AG10803 (cell line): ENCODE results near the gene PIGW.

Experiments
- DNase-seq: peaks from one replicate; pipeline ENCODE4 v3.0.0; 2010; ENCODE audit warnings: low read depth
- H3K4me3 ChIP-seq: 2 replicates; pipeline ENCODE4 v1.5.1; 2011; ENCODE audit warnings: mild to moderate bottlenecking, low read length, control low read depth
- TF ChIP-seq, protein P1 (sequence below): conservative IDR thresholded peaks from 2 replicates; pipeline ENCODE4 v1.5.1; 2011; ENCODE audit warnings: mild to moderate bottlenecking, low read length, control low read depth, inconsistent platforms

PIGW gene

DNA sequence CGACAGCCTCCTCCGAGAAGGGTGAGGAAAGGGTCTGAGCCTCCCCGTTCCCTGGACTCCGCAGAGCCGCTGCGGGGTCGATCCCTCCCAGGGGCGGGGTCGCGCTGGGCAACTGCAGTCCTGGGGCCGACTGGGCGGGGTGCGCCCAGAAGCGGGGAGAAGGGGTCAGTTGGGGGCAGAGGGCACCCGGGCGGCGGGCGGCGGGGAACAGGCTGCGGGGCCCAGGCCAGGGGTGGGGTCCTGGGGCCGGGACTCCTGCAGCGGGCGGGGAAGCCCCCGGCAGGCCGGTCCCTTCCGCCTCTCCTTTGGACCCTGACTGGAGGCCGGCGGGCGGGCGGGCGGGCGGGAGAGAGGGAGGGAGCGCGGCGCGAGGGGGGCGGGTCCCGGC lies 10.3 kb downstream of the PIGW start:
- peak overlapping the region; percentile 97 for H3K4me3 ChIP-seq
- no peak for DNase-seq
- TF ChIP-seq, protein P1, sequence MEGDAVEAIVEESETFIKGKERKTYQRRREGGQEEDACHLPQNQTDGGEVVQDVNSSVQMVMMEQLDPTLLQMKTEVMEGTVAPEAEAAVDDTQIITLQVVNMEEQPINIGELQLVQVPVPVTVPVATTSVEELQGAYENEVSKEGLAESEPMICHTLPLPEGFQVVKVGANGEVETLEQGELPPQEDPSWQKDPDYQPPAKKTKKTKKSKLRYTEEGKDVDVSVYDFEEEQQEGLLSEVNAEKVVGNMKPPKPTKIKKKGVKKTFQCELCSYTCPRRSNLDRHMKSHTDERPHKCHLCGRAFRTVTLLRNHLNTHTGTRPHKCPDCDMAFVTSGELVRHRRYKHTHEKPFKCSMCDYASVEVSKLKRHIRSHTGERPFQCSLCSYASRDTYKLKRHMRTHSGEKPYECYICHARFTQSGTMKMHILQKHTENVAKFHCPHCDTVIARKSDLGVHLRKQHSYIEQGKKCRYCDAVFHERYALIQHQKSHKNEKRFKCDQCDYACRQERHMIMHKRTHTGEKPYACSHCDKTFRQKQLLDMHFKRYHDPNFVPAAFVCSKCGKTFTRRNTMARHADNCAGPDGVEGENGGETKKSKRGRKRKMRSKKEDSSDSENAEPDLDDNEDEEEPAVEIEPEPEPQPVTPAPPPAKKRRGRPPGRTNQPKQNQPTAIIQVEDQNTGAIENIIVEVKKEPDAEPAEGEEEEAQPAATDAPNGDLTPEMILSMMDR, result no peak

DNA sequence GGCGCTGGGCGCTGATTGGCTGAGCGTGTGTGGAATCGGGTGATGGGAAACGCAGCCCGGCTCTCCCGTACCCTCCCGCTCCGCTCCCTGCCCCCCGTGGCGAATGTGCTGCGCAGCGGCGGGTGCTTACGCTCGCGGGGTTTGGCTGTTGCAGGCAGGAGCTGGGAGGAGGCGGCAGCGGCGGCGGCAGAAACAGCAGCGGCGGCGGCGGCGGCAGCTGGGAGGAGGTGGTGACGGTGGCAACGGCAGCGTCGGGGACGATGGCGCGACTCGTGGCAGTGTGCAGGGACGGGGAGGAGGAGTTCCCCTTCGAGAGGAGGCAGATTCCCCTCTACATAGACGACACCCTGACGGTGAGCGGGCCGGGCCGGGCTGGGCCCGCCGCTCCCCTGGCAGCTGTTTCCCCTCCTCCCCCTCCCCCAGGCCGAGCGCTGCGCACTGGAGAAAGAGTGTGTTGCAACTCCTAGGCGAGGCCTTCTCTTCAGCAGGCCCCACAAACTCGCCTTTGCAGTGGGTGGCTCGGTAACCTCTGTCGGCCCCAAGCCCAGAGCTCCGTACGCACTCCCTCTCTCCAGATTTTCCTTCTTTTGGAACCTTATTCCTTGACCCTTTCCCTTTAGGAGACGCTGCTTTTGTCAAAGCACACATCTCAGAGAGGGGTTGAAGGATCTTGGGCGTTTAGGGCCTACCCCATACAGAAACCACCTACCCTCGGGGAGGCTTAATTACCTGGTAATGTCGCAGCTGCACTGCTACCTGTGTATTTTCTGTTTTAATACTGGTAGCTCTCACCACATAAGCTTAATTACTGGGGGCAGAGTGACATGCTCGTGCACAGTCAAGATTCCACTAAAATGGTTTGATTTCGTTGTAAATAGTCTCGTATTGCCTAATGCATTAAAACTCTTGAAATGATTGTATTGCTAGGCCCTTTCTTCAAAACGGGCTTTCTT lies 11.0 kb downstream of the PIGW start:
- TF ChIP-seq, protein P1, result no peak
- peak overlapping the region; percentile 71 for H3K4me3 ChIP-seq
- peak; percentile 98 for DNase-seq

DNA sequence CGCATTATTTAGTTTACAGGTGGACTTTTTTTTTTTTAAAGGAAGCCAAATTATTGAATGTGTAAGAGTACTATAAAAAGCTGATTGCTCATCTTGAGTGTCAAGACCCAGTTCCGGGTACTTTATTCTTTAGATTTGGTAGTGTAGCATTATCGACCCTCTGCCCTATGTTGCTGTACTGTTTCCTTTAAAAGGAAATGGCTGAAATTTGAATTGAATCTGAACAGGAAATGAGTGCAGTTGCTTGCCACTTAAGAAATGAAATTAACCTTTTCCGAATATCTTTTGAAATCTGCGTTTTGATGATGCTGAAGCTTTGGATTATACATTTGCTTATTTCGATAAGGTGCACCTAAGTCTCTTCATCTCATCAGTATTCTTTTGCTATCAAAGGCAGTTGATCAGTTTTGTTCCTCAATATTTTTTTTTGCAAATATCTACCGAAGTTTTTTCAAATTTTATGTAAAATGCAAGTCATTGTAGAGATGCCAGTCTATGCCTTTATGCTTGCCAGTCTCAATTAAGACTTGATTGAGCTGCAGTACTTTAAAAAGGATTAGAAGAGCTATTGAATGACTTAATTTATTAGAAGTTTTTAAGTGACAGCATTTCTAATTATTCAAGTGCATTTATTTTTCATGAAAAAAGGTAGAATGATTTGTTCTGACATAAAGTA lies 11.8 kb downstream of the PIGW start:
- TF ChIP-seq, protein P1, result no peak
- H3K4me3 ChIP-seq, result peak overlapping the region; percentile 71
- no peak for DNase-seq

DNA sequence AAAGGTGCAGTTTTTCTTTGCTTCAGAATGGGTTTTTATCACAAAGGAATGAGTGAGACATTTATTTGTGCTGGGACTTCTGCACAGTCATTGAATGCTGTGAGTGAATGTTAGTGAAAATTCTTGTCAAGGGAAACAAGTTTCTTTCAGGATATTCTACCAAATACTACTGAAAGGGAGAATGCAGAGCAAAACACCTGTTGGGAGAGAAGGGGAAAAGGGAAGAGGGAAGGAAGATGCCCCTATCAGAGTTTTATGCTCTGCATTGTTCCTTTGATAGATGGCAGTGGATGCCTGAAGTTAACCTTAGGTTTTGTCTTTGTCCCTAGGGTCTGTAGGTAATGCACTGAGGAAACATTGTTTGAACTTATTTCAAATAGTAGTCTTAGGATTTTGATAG lies 13.0 kb downstream of the PIGW start:
- peak overlapping the region; percentile 71 for H3K4me3 ChIP-seq
- TF ChIP-seq, protein P1, result no peak
- DNase-seq, result no peak

DNA sequence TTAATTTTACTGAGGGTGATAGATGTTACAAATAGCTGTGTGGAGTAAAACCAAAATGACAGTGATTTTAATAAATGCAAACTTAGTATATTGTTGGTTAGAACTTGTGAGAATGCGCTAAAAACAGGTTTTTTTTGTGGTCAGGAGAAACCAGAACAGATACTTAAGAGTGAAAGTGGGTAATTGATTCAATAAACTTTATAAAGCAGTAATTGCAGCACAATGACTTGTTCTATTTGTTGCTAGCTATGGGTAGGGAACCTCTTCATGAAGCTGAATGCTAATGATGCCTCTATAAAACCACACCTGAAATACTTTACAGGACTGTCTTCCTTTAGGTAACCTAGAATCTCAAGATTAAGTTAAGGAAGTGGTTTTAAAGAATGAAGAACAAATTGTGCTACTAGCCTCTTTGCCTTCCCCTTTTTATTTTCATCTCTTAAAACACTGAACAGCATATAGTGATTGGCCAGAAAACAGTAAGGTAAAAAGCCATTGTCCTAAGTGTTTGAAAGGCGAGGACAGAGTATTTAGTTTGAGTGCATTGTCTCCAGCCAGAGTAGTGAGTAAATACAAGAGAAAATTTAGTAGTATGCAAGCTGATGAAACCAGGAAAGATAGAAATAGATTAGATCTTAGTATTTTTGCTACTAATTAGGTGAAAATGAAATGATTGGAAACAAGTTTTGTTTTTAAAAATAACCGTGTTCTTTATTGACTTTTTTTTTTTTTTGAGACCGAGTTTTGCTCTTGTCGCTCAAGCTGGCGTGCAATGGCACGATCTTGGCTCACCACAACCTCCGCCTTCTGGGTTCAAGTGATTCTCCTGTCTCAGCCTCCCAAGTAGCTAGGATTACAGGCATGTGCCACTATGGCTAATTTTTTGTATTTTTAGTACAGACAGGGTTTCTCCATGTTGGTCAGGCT lies 16.0 kb downstream of the PIGW start:
- TF ChIP-seq, protein P1, result no peak
- no peak overlapping the region for H3K4me3 ChIP-seq
- DNase-seq, result no peak

DNA sequence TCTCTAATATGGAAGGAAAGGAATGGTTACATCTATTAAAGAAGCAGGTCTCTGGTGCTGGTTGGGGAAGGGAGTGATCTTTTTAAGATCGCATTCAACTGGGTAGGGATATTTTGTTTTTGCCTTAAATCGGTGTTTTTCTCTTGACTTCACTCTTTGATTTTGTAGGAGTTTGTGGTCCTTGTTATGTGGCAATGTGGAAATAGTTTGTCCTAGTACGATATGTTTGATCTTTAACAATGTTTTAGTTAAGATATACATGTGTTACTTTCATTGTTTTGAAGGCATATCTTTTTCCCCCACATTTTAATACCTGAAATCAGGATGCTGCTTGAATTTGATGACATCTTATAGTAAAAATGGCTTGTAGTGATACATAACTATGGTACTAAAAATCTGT lies 18.7 kb downstream of the PIGW start:
- TF ChIP-seq, protein P1, result no peak
- no peak for DNase-seq
- no peak overlapping the region for H3K4me3 ChIP-seq
